Mesodermal cell (in vitro differentiated cells): Measurements from ENCODE around the gene SKAP1.
"Not testable (repeated sequence)": the region's sequence is repeated elsewhere in the genome, so short reads cannot be mapped to it uniquely, and the experiment has no call there.

Source experiments
- H3K27ac ChIP-seq: 2 replicates; pipeline ENCODE4 v1.7.0; 2013; ENCODE audit warnings: mild to moderate bottlenecking, low read depth, low read length, moderate library complexity; ENCODE audit not compliant: severe bottlenecking
- H3K36me3 ChIP-seq: 2 replicates; pipeline ENCODE4 v1.7.1; 2013; ENCODE audit warnings: mild to moderate bottlenecking, low read length, moderate library complexity; ENCODE audit not compliant: control insufficient read depth, insufficient read depth
- H3K4me1 ChIP-seq: one replicate; pipeline ENCODE4 v1.7.1; 2013; ENCODE audit warnings: mild to moderate bottlenecking, low read length; ENCODE audit not compliant: insufficient read depth, control insufficient read depth, poor library complexity, severe bottlenecking
- H3K4me3 ChIP-seq: 2 replicates; pipeline ENCODE4 v1.7.0; 2013; ENCODE audit warnings: low read length, control low read depth, mild to moderate bottlenecking; ENCODE audit not compliant: insufficient read depth, poor library complexity, severe bottlenecking; ENCODE audit errors: extremely low read depth
- H3K9me3 ChIP-seq: 2 replicates; pipeline ENCODE4 v1.7.1; 2013; ENCODE audit warnings: mild to moderate bottlenecking, low read length, moderate library complexity; ENCODE audit not compliant: control insufficient read depth
- WGBS, 2 experiments: methylation state at CpG; one replicate each; pipeline ENCODE4 v1.1.5; 2013; ENCODE audit warnings: missing lambda C conversion rate in 2 of 2; ENCODE audit not compliant: insufficient coverage in 2 of 2; 5-methylcytosine and 5-hydroxymethylcytosine counted together

The SKAP1 gene

GRCh38 chr17:48412841-48413240 is 17.2 kb downstream of the SKAP1 start:
- Histone ChIP-seq H3K27ac (no peak overlapping the region), H3K36me3 (no peaks in the 10 kb centered on the region), H3K4me3 (no peak overlapping the region), H3K9me3 (no peaks in the 10 kb centered on the region), H3K4me1 (no peaks in the 10 kb centered on the region)
- no CpG with 5 or more reads among the region's 1 CpG for WGBS, 2 experiments

GRCh38 chr17:48410821-48411220 is 19.2 kb downstream of the SKAP1 start:
- WGBS, 2 experiments, result 90 to 100% methylated on average over 1 to 3 of the region's 7 CpGs
- not testable (repeated sequence) for H3K9me3 ChIP-seq, H3K36me3 ChIP-seq, H3K4me1 ChIP-seq, H3K4me3 ChIP-seq, H3K27ac ChIP-seq

- no peaks in the 10 kb centered on the region for H3K9me3 ChIP-seq
- H3K36me3 ChIP-seq, result no peaks in the 10 kb centered on the region
- H3K4me3 ChIP-seq, result no peak overlapping the region
- H3K4me1 ChIP-seq, result no peaks in the 10 kb centered on the region
- no peak overlapping the region for H3K27ac ChIP-seq
- 89 to 100% methylated on average over 1 of the region's 5 CpGs for WGBS, 2 experiments
These were observed 20.4 kb downstream of the SKAP1 start for GRCh38 chr17:48409607-48410006.

- no peaks in the 10 kb centered on the region for H3K36me3 ChIP-seq
- no peak overlapping the region for H3K27ac ChIP-seq
- H3K4me1 ChIP-seq, result no peaks in the 10 kb centered on the region
- no peak overlapping the region for H3K4me3 ChIP-seq
- 60% methylated on average over 1 of the region's 3 CpGs; no CpG with 5 or more reads in 1 of the 2 experiments for whole genome bisulfite sequencing, 2 experiments
- H3K9me3 ChIP-seq, result no peaks in the 10 kb centered on the region
These were observed 23.0 kb downstream of the SKAP1 start for GRCh38 chr17:48406936-48407567.

GRCh38 chr17:48394821-48395220 is 35.2 kb downstream of the SKAP1 start:
- Histone ChIP-seq H3K4me1 (no peaks in the 10 kb centered on the region), H3K36me3 (no peaks in the 10 kb centered on the region), H3K9me3 (no peaks in the 10 kb centered on the region), H3K27ac (no peak overlapping the region), H3K4me3 (no peak overlapping the region)
- WGBS, 2 experiments, result 74 to 100% methylated on average over 1 to 3 of the region's 3 CpGs

GRCh38 chr17:48393283-48393682 is 36.7 kb downstream of the SKAP1 start:
- Histone ChIP-seq H3K36me3 (no peaks in the 10 kb centered on the region), H3K4me1 (no peaks in the 10 kb centered on the region), H3K27ac (no peak overlapping the region), H3K9me3 (no peaks in the 10 kb centered on the region), H3K4me3 (no peak overlapping the region)

- Histone ChIP-seq H3K36me3 (no peaks in the 10 kb centered on the region), H3K4me3 (no peak overlapping the region), H3K27ac (no peak overlapping the region), H3K9me3 (no peaks in the 10 kb centered on the region), H3K4me1 (no peaks in the 10 kb centered on the region)
- 71 to 72% methylated on average over 2 of the region's 4 CpGs for WGBS, 2 experiments
These were observed 37.2 kb downstream of the SKAP1 start for GRCh38 chr17:48392857-48393256.

GRCh38 chr17:48391444-48391843 is 38.6 kb downstream of the SKAP1 start:
- Histone ChIP-seq H3K4me1 (no peaks in the 10 kb centered on the region), H3K27ac (no peak overlapping the region), H3K36me3 (no peaks in the 10 kb centered on the region), H3K4me3 (no peak overlapping the region), H3K9me3 (no peaks in the 10 kb centered on the region)
- WGBS, 2 experiments, result no CpG with 5 or more reads among the region's 1 CpG

GRCh38 chr17:48389903-48390302 is 40.1 kb downstream of the SKAP1 start:
- H3K9me3 ChIP-seq, result no peaks in the 10 kb centered on the region
- H3K27ac ChIP-seq, result no peak overlapping the region
- H3K4me1 ChIP-seq, result no peaks in the 10 kb centered on the region
- H3K4me3 ChIP-seq, result no peak overlapping the region
- H3K36me3 ChIP-seq, result no peaks in the 10 kb centered on the region

- no peaks in the 10 kb centered on the region for H3K9me3 ChIP-seq
- no peak overlapping the region for H3K27ac ChIP-seq
- H3K4me3 ChIP-seq, result no peak overlapping the region
- 93 to 100% methylated on average over 1 to 4 of the region's 5 CpGs for WGBS, 2 experiments
- H3K36me3 ChIP-seq, result no peaks in the 10 kb centered on the region
- H3K4me1 ChIP-seq, result no peaks in the 10 kb centered on the region
These were observed 40.9 kb downstream of the SKAP1 start for GRCh38 chr17:48388955-48389743.

GRCh38 chr17:48386826-48387225 is 43.2 kb downstream of the SKAP1 start:
- no peak overlapping the region for H3K27ac ChIP-seq
- no peaks in the 10 kb centered on the region for H3K9me3 ChIP-seq
- 88 to 100% methylated on average over 1 of the region's 1 CpG for WGBS, 2 experiments
- no peak overlapping the region for H3K4me3 ChIP-seq
- H3K36me3 ChIP-seq, result no peaks in the 10 kb centered on the region
- H3K4me1 ChIP-seq, result no peaks in the 10 kb centered on the region
